ENCODE data around the gene LIMK2. TPM values are rescaled to one million over a fixed set of nuclear protein-coding genes. Genes with fewer than 3 reads are reported as not detected.
A peak's percentile ranks its signal among the peaks of the same experiment; 100 is the strongest.

LIMK2 gene
- total RNA-seq, 4 donors from 2014 or later, result 50.0 to 67.2 (median 56.9) TPM

GRCh38 chr22:31279821-31280505 is 67.9 kb downstream of the LIMK2 start:
- Histone ChIP-seq H3K27me3 (no peaks in the 10 kb centered on the region), H3K36me3 (peaks cover 0 to 89% (median 16%) of the 10 kb centered on the region in 3 donors), H3K27ac (peak overlapping the region in 3 of 4 donors; percentile 23 to 35 (median 28)), H3K4me1 (peaks cover 0 to 30% (median 7%) of the 10 kb centered on the region in 4 donors), H3K9me3 (no peaks in the 10 kb centered on the region), H3K4me3 (no peak overlapping the region)
- DNase-seq (ENCODE audit: low spot score in 2 of 2), result no peak
- TF ChIP-seq, protein P1, sequence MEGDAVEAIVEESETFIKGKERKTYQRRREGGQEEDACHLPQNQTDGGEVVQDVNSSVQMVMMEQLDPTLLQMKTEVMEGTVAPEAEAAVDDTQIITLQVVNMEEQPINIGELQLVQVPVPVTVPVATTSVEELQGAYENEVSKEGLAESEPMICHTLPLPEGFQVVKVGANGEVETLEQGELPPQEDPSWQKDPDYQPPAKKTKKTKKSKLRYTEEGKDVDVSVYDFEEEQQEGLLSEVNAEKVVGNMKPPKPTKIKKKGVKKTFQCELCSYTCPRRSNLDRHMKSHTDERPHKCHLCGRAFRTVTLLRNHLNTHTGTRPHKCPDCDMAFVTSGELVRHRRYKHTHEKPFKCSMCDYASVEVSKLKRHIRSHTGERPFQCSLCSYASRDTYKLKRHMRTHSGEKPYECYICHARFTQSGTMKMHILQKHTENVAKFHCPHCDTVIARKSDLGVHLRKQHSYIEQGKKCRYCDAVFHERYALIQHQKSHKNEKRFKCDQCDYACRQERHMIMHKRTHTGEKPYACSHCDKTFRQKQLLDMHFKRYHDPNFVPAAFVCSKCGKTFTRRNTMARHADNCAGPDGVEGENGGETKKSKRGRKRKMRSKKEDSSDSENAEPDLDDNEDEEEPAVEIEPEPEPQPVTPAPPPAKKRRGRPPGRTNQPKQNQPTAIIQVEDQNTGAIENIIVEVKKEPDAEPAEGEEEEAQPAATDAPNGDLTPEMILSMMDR (IDR thresholded peaks at IDR 0.05), result no peak
- TF ChIP-seq EP300 (IDR thresholded peaks at IDR 0.05), result peak in 1 of 2 donors; percentile 23

DNA sequence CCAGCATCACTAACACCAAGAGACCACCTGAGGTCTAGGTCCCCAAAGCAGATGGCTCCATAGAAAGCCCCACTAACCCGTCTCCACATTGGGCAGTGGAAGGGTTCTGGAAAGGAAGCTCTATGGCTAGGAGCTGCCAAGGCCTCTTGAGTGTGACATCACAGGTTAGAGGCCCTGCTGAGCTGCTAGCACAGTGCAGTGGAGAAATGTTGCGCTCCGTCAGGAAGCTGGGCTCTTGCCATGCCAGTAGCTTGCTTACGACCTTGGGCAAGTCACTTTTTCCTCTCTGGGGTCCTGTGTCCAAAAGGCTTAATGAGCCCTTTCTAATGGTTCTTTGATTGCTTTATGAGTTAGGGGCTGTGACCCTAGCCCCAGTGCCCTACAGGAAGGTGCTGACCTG is 69.6 kb downstream of the LIMK2 start:
- Histone ChIP-seq H3K27me3 (no peaks in the 10 kb centered on the region), H3K9me3 (no peaks in the 10 kb centered on the region), H3K4me1 (peaks cover 0 to 48% (median 23%) of the 10 kb centered on the region in 4 donors), H3K4me3 (no peak overlapping the region), H3K27ac (peak overlapping the region in 3 of 4 donors; percentile 1 to 57 (median 34)), H3K36me3 (peaks cover 0 to 92% (median 11%) of the 10 kb centered on the region in 3 donors)
- WGBS, 2 donors, result 56 to 58% methylated on average over 4 of the region's 4 CpGs
- TF ChIP-seq, protein P1 (IDR thresholded peaks at IDR 0.05), result no peak
- TF ChIP-seq POLR2A (IDR thresholded peaks at IDR 0.05) (no peak), EP300 (IDR thresholded peaks at IDR 0.05) (no peak)
- no peak for DNase-seq (ENCODE audit: low spot score in 2 of 2)

- Histone ChIP-seq H3K27me3 (no peaks in the 10 kb centered on the region), H3K36me3 (peaks cover 0 to 97% (median 18%) of the 10 kb centered on the region in 3 donors), H3K9me3 (no peaks in the 10 kb centered on the region), H3K27ac (peak overlapping the region in 3 of 4 donors; percentile 8 to 97 (median 27)), H3K4me3 (no peak overlapping the region), H3K4me1 (peaks cover 0 to 59% (median 33%) of the 10 kb centered on the region in 4 donors)
- TF ChIP-seq, protein P1 (IDR thresholded peaks at IDR 0.05), result no peak
- WGBS, 2 donors, result 76 to 86% methylated on average over 8 of the region's 8 CpGs
- no peak for DNase-seq (ENCODE audit: low spot score in 2 of 2)
Measured at GRCh38 chr22:31282748-31283468, 70.8 kb downstream of the LIMK2 start.

- TF ChIP-seq POLR2A (IDR thresholded peaks at IDR 0.05) (no peak), EP300 (IDR thresholded peaks at IDR 0.05) (no peak)
- TF ChIP-seq, protein P1 (IDR thresholded peaks at IDR 0.05), result no peak
- Histone ChIP-seq H3K36me3 (peaks cover 0 to 97% (median 31%) of the 10 kb centered on the region in 3 donors), H3K4me1 (peaks cover 0 to 68% (median 50%) of the 10 kb centered on the region in 4 donors), H3K9me3 (no peaks in the 10 kb centered on the region), H3K27ac (peak overlapping the region; percentile 17 to 99 (median 98)), H3K4me3 (no peak overlapping the region), H3K27me3 (no peaks in the 10 kb centered on the region)
- DNase-seq (ENCODE audit: low spot score in 2 of 2), result no peak
- 13 to 30% methylated on average over 3 of the region's 3 CpGs for WGBS, 2 donors
Measured at GRCh38 chr22:31284281-31285155, 72.4 kb downstream of the LIMK2 start.
